Fibroblast of lung (primary cell): ENCODE measurements around the gene ETFB. TPM values are rescaled to one million over a fixed set of nuclear protein-coding genes. Genes with fewer than 3 reads are reported as not detected.

Source experiments
- DNase-seq, 2 donors: peaks; one replicate each; pipeline versions ENCODE4 v3.0.0 to v3.0.0-alpha.2; 2010; ENCODE audit warnings: low read depth in 2 of 2
- H2AFZ ChIP-seq: 2 replicates; pipeline ENCODE4 v1.5.1; 2012; ENCODE audit warnings: low read length, control low read depth, inconsistent platforms
- H3K27ac ChIP-seq: 2 replicates; pipeline ENCODE4 v1.5.1; 2011; ENCODE audit warnings: low read length, control low read depth; ENCODE audit not compliant: insufficient read depth
- H3K27me3 ChIP-seq: 2 replicates; pipeline ENCODE4 v1.5.1; 2011; ENCODE audit warnings: mild to moderate bottlenecking, low read length; ENCODE audit not compliant: control insufficient read depth, insufficient read depth
- H3K36me3 ChIP-seq: 2 replicates; pipeline ENCODE4 v1.5.1; 2011; ENCODE audit warnings: low read length; ENCODE audit not compliant: control insufficient read depth, insufficient read depth
- H3K4me1 ChIP-seq: 2 replicates; pipeline ENCODE4 v1.5.1; 2011; ENCODE audit warnings: low read length; ENCODE audit not compliant: control insufficient read depth, insufficient read depth; ENCODE audit errors: extremely low read depth
- H3K4me2 ChIP-seq: 2 replicates; pipeline ENCODE4 v1.5.1; 2011; ENCODE audit warnings: low read length, control low read depth; ENCODE audit not compliant: insufficient read depth; ENCODE audit errors: extremely low read depth
- H3K4me3 ChIP-seq, 4 experiments: fragments of 200-600 bp in 1 of 4; sonication (generic) in 1 of 4; replicated peaks in 1 of 4; 2 replicates each; pipeline ENCODE4 v1.5.1; 2011 to 2016; ENCODE audit warnings: low read length in 4 of 4, low read depth in 3 of 4, mild to moderate bottlenecking in 3 of 4, control low read depth in 2 of 4, inconsistent platforms in 1 of 4, mixed read lengths in 1 of 4; ENCODE audit not compliant: insufficient read depth in 1 of 4; ENCODE audit errors: control extremely low read depth in 1 of 4
- H3K79me2 ChIP-seq: 2 replicates; pipeline ENCODE4 v1.5.1; 2012; ENCODE audit warnings: mild to moderate bottlenecking, low read length, inconsistent platforms; ENCODE audit not compliant: control insufficient read depth, insufficient read depth
- H3K9ac ChIP-seq: 2 replicates; pipeline ENCODE4 v1.5.1; 2011; ENCODE audit warnings: mild to moderate bottlenecking, low read length, control low read depth; ENCODE audit not compliant: insufficient read depth
- H3K9me3 ChIP-seq: 2 replicates; pipeline ENCODE4 v1.5.1; 2012; ENCODE audit warnings: low read depth, low read length; ENCODE audit not compliant: control insufficient read depth, insufficient read depth
- H4K20me1 ChIP-seq: 2 replicates; pipeline ENCODE4 v1.5.1; 2011; ENCODE audit warnings: low read length; ENCODE audit not compliant: control insufficient read depth, insufficient read depth; ENCODE audit errors: extremely low read depth
- EZH2 ChIP-seq: IDR thresholded peaks from 2 replicates; pipeline ENCODE4 v1.5.1; 2012; ENCODE audit warnings: low read length, control low read depth, mild to moderate bottlenecking; ENCODE audit errors: missing control alignments
- polyA plus RNA-seq, 2 donors: library from polyadenylated mRNA; depleted of rRNA in 1 of 2; stranded (reverse) in 1 of 2; unstranded in 1 of 2; fragments of >200 nt; gene quantifications; 2 replicates each; pipeline ENCODE4 v1.2.1, GENCODE V29; 2011 to 2012; ENCODE audit warnings: missing spikeins in 1 of 2
- total RNA-seq: library from RNA; depleted of rRNA; stranded (reverse); fragments of >200 nt; gene quantifications from 2 replicates; pipeline ENCODE4 v1.2.1, GENCODE V29; 2014
- TF ChIP-seq, protein P1 (sequence below), 2 donors: IDR thresholded peaks in 1 of 2; conservative IDR thresholded peaks in 1 of 2; 1 replicate in 1 of 2; 2 replicates in 1 of 2; pipeline ENCODE4 v1.5.1; 2011 to 2012; ENCODE audit warnings: low read length in 2 of 2, control low read depth in 1 of 2, inconsistent platforms in 1 of 2, low read depth in 1 of 2, mild to moderate bottlenecking in 1 of 2

Gene ETFB
- total and polyA plus RNA-seq, 2 donors (not counting 1 experiment from before 2014, with no cell fraction given) = 84.4 to 123 TPM

DNA sequence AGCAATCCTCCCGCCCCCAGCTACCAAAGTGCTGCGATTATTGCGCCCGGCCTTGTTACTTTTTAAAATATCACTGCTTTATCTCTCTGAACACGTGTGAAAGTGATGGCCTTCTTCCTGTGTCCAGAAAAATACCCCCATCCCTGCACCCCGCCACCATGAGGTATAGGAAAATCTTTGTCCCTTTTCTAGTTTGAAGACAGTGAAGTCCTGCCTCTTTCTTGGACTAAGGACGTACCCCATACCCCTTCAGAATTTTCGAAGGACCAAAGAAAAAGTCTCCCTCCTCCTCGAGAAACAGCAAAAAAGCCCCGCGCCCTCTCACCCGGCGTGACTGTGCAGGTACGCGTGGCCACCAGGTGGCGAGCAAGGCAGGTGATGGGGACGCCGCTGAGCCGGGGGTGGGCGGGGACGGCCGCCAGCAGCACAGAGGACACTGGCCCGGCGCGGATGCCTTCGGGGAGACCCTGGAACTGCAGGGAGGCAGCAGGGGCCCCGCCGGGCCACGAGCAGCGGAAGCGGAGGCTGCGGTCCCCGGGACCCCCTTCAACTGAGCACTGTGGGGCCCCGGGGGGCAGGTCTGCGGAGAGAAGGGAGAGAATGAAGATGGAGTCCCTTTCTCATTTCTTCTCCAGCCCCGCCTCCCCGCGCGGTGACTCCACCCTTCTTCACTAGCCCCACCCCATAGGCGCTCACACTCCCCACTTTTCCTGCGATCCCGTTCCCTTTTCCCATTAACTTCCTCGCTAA is 27.4 kb downstream of the ETFB start:
- peak overlapping the region; percentile 82 for H2AFZ ChIP-seq
- H3K9ac ChIP-seq = no peak overlapping the region
- H3K27me3 ChIP-seq = no peaks in the 10 kb centered on the region
- TF ChIP-seq EZH2 = no peak
- TF ChIP-seq, protein P1, sequence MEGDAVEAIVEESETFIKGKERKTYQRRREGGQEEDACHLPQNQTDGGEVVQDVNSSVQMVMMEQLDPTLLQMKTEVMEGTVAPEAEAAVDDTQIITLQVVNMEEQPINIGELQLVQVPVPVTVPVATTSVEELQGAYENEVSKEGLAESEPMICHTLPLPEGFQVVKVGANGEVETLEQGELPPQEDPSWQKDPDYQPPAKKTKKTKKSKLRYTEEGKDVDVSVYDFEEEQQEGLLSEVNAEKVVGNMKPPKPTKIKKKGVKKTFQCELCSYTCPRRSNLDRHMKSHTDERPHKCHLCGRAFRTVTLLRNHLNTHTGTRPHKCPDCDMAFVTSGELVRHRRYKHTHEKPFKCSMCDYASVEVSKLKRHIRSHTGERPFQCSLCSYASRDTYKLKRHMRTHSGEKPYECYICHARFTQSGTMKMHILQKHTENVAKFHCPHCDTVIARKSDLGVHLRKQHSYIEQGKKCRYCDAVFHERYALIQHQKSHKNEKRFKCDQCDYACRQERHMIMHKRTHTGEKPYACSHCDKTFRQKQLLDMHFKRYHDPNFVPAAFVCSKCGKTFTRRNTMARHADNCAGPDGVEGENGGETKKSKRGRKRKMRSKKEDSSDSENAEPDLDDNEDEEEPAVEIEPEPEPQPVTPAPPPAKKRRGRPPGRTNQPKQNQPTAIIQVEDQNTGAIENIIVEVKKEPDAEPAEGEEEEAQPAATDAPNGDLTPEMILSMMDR (conservative IDR thresholded peaks at IDR 0.05 in 1 of 2, IDR thresholded peaks at IDR 0.05 in 1 of 2; ENCODE audit: low read depth in 1 of 2, low read length in 2 of 2) = peak; percentile 60 to 66
- H3K4me3 ChIP-seq = peak overlapping the region; percentile 41 to 79 (median 68)
- no peak overlapping the region for H3K27ac ChIP-seq
- H3K9me3 ChIP-seq = no peaks in the 10 kb centered on the region
- DNase-seq = peak; percentile 64 to 69
- H3K4me2 ChIP-seq = peak overlapping the region; percentile 95
- no peaks in the 10 kb centered on the region for H3K79me2 ChIP-seq
- peaks cover 6% of the 10 kb centered on the region for H3K4me1 ChIP-seq
- H3K36me3 ChIP-seq = no peaks in the 10 kb centered on the region
- no peaks in the 10 kb centered on the region for H4K20me1 ChIP-seq

GRCh38 chr19:51337861-51338562 is 28.2 kb downstream of the ETFB start:
- Histone ChIP-seq H4K20me1 (no peaks in the 10 kb centered on the region), H3K27me3 (no peaks in the 10 kb centered on the region), H3K4me1 (peaks cover 6% of the 10 kb centered on the region), H3K27ac (no peak overlapping the region), H3K4me3 (no peak overlapping the region), H2AFZ (no peak overlapping the region), H3K4me2 (no peak overlapping the region), H3K79me2 (no peaks in the 10 kb centered on the region), H3K36me3 (no peaks in the 10 kb centered on the region), H3K9ac (no peak overlapping the region), H3K9me3 (no peaks in the 10 kb centered on the region)
- no peak for TF ChIP-seq EZH2
- TF ChIP-seq, protein P1 (conservative IDR thresholded peaks at IDR 0.05 in 1 of 2, IDR thresholded peaks at IDR 0.05 in 1 of 2; ENCODE audit: low read depth in 1 of 2, low read length in 2 of 2) = no peak
- DNase-seq = no peak

GRCh38 chr19:51337141-51337860 is 28.9 kb downstream of the ETFB start:
- peaks cover 6% of the 10 kb centered on the region for H3K4me1 ChIP-seq
- H4K20me1 ChIP-seq = no peaks in the 10 kb centered on the region
- no peaks in the 10 kb centered on the region for H3K9me3 ChIP-seq
- no peak overlapping the region for H3K9ac ChIP-seq
- H3K79me2 ChIP-seq = no peaks in the 10 kb centered on the region
- H2AFZ ChIP-seq = no peak overlapping the region
- no peak overlapping the region for H3K27ac ChIP-seq
- no peak for DNase-seq
- H3K4me2 ChIP-seq = no peak overlapping the region
- no peaks in the 10 kb centered on the region for H3K27me3 ChIP-seq
- TF ChIP-seq EZH2 = no peak
- TF ChIP-seq, protein P1 (conservative IDR thresholded peaks at IDR 0.05 in 1 of 2, IDR thresholded peaks at IDR 0.05 in 1 of 2; ENCODE audit: low read depth in 1 of 2, low read length in 2 of 2) = no peak
- H3K36me3 ChIP-seq = no peaks in the 10 kb centered on the region
- H3K4me3 ChIP-seq = no peak overlapping the region
